Muscle of leg (tissue), 11 donors: ENCODE measurements around the gene ACSS1. TPM values are rescaled to one million over a fixed set of nuclear protein-coding genes. Genes with fewer than 3 reads are reported as not detected.

Experiments
- DNase-seq: peaks from one replicate; pipeline ENCODE4 v3.0.0; 2013
- H3K27ac ChIP-seq: one replicate; pipeline ENCODE4 v1.5.1; 2013; ENCODE audit warnings: mild to moderate bottlenecking, low read length, control low read depth
- H3K27me3 ChIP-seq: one replicate; pipeline ENCODE4 v1.6.1; 2013; ENCODE audit warnings: low read length; ENCODE audit not compliant: control insufficient read depth, insufficient read depth
- H3K36me3 ChIP-seq: one replicate; pipeline ENCODE4 v1.6.1; 2013; ENCODE audit warnings: low read length; ENCODE audit not compliant: control insufficient read depth, insufficient read depth
- H3K4me1 ChIP-seq: one replicate; pipeline ENCODE4 v1.6.1; 2013; ENCODE audit warnings: low read length; ENCODE audit not compliant: control insufficient read depth, insufficient read depth
- H3K4me3 ChIP-seq: one replicate; pipeline ENCODE4 v1.5.1; 2013; ENCODE audit warnings: low read length, control low read depth
- H3K9me3 ChIP-seq: replicated peaks from 2 replicates; pipeline ENCODE4 v1.6.1; 2013; ENCODE audit warnings: low read depth, low read length; ENCODE audit not compliant: control insufficient read depth
- WGBS: methylation state at CpG from one replicate; pipeline ENCODE4 v1.1.5; 2013; ENCODE audit warnings: missing lambda C conversion rate; ENCODE audit not compliant: insufficient coverage; 5-methylcytosine and 5-hydroxymethylcytosine counted together
- polyA plus RNA-seq, 8 donors: library from polyadenylated mRNA; unstranded; fragments of 120-200 nt; gene quantifications; one replicate each; pipeline versions ENCODE4 v1.2.1 to v1.2.3, GENCODE V29; 2013; ENCODE audit warnings: inconsistent platforms in 1 of 8, low replicate concordance in 1 of 8; ENCODE audit not compliant: insufficient read length in 8 of 8, insufficient read depth in 1 of 8
- total RNA-seq: library from RNA; stranded (reverse); fragments of 120-200 nt; gene quantifications from one replicate; pipeline ENCODE4 v1.2.4, GENCODE V29; 2013

The ACSS1 gene
- total and polyA plus RNA-seq, 9 donors: 10.5 to 28.9 (median 21.2) TPM

DNA sequence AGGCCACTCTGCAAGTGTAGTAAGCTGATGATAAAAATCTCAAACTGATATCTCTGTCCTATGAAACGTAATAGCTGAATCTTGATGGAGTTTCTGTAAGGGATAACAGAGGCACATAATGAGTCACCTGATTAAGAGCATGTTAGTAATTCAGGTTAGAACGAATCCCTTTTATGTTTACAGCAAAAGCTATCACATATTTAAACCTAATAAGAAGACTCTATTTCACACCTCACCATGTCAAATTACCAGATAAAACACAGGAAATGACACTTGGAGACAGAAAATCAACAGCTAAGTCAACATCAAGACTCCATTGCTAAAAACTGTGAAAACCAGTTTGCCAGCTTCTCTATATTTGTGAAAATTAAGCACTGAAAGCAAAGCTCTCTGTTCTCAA, 97.1 kb downstream of the ACSS1 start:
- Histone ChIP-seq H3K4me3 (no peak overlapping the region), H3K36me3 (peaks cover 52% of the 10 kb centered on the region), H3K27ac (no peak overlapping the region), H3K27me3 (no peaks in the 10 kb centered on the region), H3K4me1 (peaks cover 24% of the 10 kb centered on the region), H3K9me3 (no peaks in the 10 kb centered on the region)
- no CpG with 5 or more reads among the region's 2 CpGs for WGBS
- DNase-seq: no peak

DNA sequence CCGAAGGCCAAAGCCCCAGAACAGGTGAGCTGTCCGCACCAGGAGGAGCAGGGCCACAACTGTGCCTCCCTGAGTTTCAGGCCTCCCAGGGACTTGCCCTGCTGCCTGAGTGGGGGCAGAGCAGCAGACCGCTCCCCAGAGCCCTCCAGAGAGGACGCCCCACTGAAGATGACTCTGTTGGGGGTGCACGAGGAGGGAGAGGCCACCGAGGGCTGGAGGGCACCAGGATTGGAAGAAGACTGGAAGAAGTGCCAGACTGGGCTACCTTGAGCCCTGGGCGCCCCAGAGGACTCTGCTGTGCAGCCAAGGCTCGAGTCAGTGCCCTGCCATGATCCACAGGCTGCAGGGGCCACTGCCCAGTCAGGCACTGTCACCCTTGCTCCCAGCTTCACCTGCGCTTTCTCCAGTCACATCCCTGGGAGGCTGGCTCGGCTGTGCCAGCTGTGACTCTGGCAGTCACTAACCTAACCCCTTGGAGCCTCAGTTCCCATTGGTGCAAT, 97.6 kb downstream of the ACSS1 start:
- Histone ChIP-seq H3K27ac (no peak overlapping the region), H3K27me3 (no peaks in the 10 kb centered on the region), H3K9me3 (no peaks in the 10 kb centered on the region), H3K36me3 (peaks cover 48% of the 10 kb centered on the region), H3K4me1 (peaks cover 19% of the 10 kb centered on the region), H3K4me3 (no peak overlapping the region)
- WGBS: 86% methylated on average over 10 of the region's 10 CpGs
- DNase-seq: no peak

DNA sequence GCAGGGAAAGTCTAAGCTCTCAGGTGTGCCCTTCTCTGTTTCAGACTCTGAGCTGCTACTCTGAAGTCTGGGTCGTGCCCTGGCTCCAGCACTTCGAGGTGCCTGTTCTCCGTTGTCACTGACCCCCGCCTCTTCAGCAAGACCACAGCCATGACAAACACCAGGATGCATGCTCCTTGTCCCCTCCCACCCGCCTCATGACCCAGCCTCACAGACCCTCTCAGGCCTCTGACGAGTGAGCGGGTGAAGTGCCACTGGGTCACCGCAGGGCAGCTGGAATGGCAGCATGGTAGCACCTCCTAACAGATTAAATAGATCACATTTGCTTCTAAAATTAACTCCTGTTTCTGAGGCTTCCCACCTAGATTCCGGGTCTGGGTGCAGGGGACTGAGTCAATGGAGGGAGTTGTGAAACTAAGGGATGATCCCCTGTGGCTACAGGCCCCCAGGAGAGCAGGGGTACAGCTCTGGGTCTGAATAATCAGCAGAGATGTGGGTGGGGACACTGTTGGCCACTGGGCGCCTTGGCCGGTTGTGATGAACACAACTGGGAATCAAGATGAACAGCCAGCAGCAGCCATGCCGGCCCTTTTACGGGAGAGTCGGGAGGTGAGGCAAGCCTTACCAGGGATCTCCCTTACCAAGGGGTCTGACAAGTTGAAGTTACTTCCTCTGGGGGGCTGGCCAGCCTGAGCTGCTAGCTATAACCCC, 98.2 kb downstream of the ACSS1 start:
- H3K4me3 ChIP-seq: no peak overlapping the region
- WGBS: 84% methylated on average over 9 of the region's 14 CpGs
- H3K36me3 ChIP-seq: peaks cover 43% of the 10 kb centered on the region
- no peaks in the 10 kb centered on the region for H3K9me3 ChIP-seq
- no peak for DNase-seq
- no peaks in the 10 kb centered on the region for H3K27me3 ChIP-seq
- peaks cover 13% of the 10 kb centered on the region for H3K4me1 ChIP-seq
- no peak overlapping the region for H3K27ac ChIP-seq

DNA sequence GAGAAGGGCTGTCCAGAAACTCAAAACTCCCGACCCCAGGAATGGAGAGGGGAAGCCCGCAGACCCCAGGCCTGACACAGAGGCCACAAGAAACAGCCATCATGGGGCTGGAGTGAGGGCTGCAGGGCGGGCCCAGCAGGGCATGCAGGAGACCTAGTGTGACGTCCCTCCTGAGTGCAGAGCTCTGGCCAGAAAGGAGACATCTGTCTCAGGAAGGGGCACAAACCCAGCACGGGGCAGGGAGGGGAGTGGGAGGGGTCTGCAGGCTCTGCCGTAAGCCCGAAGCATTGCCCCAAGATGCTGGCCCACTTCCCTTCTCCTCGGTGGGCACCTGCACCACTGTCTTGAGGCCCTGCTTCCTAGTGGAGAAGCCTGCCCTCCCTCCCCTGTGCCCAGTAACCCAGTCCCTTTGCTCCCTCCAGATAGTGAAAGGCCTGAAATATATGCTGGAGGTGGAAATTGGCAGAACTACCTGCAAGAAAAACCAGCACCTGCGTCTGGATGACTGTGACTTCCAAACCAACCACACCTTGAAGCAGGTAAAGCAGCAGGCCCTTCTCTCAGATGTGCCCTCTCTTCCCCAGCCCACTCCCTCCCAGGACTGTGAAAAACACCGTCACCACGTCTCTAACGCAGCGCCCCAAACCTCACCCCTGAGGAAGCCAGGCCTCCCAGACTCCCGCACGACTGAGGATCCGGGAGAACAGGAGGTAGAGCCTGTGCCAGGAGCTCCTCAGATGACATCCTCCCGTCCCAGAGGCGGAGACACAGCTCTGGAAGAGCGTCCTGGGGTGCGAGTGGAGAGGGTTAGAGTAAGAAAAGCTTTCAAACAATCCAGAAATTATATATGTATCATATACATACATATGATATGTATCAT, 99.2 kb downstream of the ACSS1 start:
- Histone ChIP-seq H3K27me3 (no peaks in the 10 kb centered on the region), H3K9me3 (no peaks in the 10 kb centered on the region), H3K4me1 (peaks cover 3% of the 10 kb centered on the region), H3K4me3 (no peak overlapping the region), H3K36me3 (peaks cover 46% of the 10 kb centered on the region), H3K27ac (no peak overlapping the region)
- WGBS: 72% methylated on average over 12 of the region's 20 CpGs
- DNase-seq: no peak

DNA sequence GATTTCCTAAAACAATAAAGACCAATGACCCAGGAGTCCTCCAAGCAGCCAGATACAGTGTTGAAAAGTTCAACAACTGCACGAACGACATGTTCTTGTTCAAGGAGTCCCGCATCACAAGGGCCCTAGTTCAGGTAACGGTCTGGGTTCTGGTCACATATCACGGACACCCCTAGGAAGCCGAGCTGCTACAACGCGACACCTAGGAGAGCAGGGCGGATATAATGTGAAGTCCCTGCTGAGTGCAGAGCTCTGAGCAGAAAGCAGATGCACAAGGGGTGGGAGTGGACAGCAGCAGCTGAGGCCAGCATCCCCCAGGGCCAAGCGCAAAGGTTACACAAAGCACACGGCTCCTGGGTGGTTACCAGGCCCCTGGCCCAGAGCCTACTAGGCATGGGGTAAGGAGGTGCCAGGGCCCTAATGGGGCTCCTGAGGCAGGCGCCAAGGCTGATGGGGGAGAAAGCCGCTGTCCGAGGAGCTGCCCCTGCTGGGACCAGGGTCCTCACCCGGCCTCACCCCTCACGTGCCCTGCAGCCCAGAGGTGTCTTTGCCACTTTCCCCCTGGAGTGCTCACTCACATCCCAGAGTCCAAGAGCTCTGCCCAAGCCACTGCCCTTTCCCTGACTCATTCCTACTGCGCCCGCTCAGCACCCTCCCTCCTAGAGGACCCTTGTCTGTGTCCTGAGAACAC, 100.5 kb downstream of the ACSS1 start:
- WGBS: 86% methylated on average over 17 of the region's 18 CpGs
- Histone ChIP-seq H3K9me3 (no peaks in the 10 kb centered on the region), H3K27me3 (no peaks in the 10 kb centered on the region), H3K4me3 (no peak overlapping the region), H3K27ac (no peak overlapping the region), H3K4me1 (no peaks in the 10 kb centered on the region), H3K36me3 (peaks cover 36% of the 10 kb centered on the region)
- DNase-seq: no peak

Other genes starting within 250 kb of the ACSS1 start
- gene CST7, start 108.9 kb downstream of the ACSS1 start, total RNA-seq: 0.35 TPM
- 1 to 10 TPM in 3 of 8 donors, under 1 TPM in 5; 0.11 to 1.1 (median 0.71) TPM for gene CST7, start 108.9 kb downstream of the ACSS1 start, polyA plus RNA-seq
- gene APMAP, start 65.4 kb downstream of the ACSS1 start, total RNA-seq: 43.4 TPM
- gene APMAP, start 65.4 kb downstream of the ACSS1 start, polyA plus RNA-seq: 10 to 100 TPM; 46.8 to 66.4 (median 54.3) TPM
- not detected for gene VSX1, start 24.0 kb upstream of the ACSS1 start, total RNA-seq
- under 1 TPM in 1 of 8 donors, not detected in 7; 0.12 TPM for gene VSX1, start 24.0 kb upstream of the ACSS1 start, polyA plus RNA-seq
- gene ENTPD6, start 137.6 kb upstream of the ACSS1 start, total RNA-seq: 29.5 TPM
- gene ENTPD6, start 137.6 kb upstream of the ACSS1 start, polyA plus RNA-seq: 10 to 100 TPM; 29.9 to 44.3 (median 34.2) TPM
- gene PYGB, start 189.9 kb upstream of the ACSS1 start, total RNA-seq: 21.9 TPM
- 10 to 100 TPM; 20.7 to 31.5 (median 26.2) TPM for gene PYGB, start 189.9 kb upstream of the ACSS1 start, polyA plus RNA-seq